HuH-7.5 (cell line): ENCODE results near the gene SET.

Experiments used
- DNase-seq: peaks from one replicate; pipeline ENCODE4 v3.0.0; 2011; ENCODE audit warnings: low spot score

The SET gene

DNA sequence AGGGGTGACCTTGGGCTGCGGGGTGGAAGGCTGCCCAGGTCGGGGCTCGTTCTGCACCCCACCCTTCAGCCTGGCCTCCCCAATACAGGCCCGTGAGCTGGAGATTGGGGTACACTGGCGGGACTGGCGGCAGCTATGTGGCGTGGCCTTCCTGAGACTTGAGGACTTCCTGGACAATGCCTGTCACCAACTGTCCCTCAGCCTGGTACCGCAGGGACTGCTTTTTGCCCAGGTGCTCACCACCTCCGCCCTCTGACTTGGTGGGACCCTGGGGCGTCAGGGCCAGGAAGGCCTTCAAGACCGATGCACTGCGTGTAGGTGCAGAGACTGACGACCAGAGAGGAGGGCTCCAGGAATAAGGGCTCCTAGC, 24.4 kb downstream of the SET start:
- no peak for DNase-seq

DNA sequence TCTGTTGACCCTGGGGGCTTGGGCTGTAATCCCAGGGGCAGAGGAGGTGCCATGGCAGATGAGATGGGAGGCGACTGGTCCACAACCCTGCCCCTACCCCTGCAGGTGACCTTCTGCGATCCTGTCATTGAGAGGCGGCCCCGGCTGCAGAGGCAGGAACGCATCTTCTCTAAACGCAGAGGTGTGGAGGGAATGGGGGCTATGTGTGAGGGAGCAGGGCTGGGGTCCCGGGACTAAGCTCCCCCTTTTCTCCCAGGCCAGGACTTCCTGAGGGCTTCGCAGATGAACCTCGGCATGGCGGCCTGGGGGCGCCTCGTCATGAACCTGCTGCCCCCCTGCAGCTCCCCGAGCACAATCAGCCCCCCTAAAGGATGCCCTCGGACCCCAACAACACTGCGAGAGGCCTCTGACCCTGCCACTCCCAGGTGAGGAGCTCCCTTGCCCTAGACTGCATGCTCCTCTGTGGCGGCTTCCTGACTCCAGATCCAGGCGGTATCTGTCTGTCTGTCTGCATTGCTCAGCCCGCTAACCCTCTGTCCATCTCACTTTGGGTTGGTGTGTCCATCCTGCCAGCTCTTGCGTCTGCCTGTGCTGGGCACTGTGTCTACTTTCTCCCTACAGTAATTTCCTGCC, 25.0 kb downstream of the SET start:
- no peak for DNase-seq

DNA sequence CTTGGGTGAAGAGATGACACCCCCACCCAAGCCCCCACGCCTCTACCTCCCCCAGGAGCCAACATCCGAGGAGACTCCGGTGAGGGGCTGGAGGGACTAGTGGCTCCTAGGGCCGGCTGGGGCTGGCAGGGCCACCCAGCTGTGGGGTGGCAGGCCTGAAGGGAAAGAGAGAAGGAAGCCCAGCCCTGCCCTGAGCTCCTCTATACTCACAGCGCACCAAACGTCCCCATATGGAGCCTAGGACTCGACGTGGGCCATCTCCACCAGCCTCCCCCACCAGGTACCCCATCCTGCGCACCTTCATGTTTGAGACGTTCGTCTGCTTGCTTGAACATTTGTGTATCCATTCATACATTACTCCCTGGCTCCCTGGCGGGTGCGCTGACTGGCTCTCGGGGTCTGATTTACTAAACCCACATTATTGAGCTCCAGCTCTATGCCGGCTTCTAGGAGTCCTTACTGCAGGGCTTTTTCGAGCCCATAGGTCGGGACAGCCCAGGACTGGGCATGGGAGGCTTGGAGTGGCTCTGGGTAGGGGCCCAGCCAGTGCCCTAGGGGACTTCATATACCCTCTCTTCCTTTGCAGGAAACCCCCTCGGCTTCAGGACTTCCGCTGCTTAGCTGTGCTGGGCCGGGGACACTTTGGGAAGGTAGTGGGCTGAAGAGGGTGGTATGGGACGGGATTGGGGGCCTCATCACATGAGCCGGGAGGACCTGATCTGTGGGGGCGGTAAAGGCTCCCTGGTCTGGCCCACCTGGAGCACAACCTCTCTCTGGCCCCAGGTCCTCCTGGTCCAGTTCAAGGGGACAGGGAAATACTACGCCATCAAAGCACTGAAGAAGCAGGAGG, 25.8 kb downstream of the SET start:
- DNase-seq = no peak

DNA sequence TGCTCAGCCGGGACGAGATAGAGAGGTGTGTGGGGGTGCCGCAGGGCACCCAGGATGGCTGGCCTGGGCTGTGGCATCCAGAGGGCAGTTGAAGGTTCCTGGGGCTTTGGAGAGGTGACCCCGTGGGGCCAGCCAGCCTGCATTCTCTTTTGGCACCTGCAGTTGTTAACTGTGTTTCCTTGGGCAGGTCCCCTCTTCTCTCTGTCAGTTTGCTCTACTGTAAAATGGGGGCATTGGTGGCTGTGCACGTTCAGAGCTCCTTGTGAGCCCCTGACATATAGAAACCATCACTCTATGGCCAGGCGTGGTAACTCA, 26.4 kb downstream of the SET start:
- DNase-seq = no peak

DNA sequence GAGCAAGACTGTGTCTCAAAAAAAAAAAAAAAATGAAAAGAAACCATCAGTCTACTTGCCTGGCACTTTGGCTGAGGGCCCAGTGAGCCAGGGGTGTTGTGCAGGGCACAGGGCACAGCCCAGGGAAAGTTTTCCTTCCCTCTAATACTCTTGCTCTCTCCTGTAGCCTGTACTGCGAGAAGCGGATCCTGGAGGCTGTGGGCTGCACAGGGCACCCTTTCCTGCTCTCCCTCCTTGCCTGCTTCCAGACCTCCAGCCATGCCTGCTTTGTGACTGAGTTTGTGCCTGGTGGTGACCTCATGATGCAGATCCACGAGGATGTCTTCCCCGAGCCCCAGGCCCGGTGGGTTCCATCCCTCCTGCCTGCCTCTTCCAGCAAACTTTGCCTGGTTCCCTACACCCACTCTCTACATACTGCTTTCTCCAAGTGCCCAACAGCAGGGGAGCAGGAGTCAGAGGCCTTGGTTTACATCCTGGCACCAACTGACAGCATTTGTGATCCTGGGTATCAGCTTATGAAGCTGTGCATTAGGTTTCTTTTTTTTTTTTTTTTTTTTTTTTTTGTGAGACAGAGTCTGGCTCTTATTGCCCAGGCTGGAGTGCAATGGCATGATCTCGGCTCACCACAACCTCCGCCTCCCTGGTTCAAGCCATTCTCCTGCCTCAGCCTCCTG, 27.7 kb downstream of the SET start:
- no peak for DNase-seq

DNA sequence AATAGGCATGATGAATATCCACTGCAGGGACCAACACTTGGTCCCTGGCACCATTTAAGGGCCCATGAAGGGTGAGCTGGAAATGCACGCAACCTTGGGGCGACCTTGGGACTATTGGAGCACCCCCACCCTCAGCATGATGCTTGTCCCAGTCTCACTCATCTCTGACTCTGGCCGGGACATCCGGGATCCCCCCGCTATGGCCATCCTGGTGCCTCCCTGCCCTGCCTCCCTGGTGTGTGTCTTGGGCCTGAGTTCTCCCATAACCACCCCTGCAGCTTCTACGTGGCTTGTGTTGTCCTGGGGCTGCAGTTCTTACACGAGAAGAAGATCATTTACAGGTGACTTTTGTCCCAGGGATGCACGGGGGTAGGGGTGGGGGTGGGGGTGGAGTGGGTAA, 29.0 kb downstream of the SET start:
- no peak for DNase-seq

DNA sequence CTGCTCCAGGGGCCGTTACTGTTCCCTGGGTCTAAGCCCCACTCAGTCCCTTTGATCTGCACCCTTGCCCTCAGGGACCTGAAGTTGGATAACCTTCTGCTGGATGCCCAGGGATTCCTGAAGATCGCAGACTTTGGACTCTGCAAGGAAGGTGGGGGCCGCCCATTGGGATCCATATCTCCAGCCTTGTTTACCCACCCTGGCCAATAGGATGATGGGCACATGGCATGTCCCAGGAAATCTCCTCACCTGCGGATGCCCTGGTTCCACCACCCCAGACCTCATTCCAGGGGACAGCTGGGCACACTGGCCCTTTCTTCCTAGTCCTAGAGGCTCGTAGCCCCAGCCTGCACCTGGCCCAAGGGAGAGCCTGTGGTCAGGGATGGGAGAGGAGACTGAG, 29.5 kb downstream of the SET start:
- DNase-seq = no peak

DNA sequence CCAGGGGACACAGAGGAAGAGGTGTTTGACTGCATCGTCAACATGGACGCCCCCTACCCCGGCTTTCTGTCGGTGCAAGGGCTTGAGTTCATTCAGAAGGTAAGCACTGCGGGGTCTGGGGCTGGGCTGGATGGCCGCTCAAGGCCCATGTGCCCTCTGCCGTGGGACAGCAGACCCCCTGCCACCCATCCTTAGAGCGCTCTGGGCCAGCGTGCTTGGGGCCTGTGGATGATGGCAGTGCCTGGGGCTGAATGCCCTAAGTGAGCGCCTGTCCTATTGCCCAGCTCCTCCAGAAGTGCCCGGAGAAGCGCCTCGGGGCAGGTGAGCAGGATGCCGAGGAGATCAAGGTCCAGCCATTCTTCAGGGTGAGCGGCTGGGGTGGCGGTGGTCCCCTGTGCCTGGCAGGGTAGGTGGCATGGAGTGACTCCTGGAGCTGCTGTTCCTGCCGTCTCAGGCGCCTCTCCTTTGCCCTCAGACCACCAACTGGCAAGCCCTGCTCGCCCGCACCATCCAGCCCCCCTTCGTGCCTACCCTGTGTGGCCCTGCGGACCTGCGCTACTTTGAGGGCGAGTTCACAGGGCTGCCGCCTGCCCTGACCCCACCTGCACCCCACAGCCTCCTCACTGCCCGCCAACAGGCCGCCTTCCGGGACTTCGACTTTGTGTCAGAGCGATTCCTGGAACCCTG, 31.0 kb downstream of the SET start:
- no peak for DNase-seq

DNA sequence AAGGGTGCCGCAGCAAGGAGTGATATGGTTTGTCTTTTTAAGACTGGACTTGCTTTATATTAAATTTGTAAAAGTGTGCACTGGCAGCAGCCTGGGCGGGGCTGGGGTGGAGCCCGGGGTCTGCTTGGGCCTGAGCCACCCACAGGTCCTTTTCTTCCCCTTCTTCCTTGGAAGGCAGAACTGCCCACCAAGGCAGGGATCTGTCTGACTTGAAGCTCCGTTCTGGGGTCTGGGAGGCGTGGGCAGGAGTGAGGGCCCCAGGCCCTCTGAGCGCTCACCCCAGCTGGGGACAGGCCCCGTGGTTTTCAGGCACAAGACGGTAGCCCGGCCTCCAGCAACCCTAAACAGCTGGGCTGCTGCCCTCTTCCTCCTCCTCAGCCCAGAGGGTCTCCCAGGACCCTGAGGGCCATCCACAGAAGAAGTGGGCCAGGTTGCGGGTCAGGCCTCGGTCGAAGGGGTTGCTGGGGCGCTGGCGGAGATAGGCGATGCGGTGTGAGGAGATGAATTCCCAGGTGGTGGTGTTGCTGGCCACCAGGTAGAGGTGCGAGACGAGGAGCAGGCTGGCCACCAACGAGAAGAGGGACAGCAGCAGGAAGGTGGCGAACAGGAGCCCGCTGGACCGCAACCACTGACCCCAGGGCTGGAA, 31.9 kb downstream of the SET start:
- no peak for DNase-seq

DNA sequence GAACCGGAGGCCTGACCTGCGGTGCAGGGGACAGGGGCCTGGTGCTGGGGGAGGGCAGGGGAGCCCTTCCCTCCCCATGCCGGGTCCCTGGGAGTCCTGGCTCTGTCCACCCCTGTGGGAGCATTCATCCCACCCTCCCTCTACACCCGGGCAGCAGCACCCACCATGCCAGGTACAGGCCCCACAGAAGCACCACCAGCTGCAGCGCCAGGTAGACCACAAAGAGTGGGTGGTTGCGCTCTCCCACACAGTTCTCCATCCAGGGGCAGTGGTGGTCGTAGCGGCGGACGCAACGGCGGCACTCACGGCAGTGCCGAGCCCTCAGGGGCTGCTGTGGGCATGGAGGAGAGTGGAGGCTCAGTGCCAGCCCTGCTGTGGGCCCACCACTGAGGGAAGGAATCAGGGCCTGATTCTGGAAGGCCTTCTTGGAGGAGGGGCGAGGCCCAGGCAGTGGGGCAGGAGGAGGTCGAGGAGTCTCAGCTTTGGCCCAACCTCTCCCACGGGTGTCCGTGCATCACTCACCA, 32.5 kb downstream of the SET start:
- no peak for DNase-seq

DNA sequence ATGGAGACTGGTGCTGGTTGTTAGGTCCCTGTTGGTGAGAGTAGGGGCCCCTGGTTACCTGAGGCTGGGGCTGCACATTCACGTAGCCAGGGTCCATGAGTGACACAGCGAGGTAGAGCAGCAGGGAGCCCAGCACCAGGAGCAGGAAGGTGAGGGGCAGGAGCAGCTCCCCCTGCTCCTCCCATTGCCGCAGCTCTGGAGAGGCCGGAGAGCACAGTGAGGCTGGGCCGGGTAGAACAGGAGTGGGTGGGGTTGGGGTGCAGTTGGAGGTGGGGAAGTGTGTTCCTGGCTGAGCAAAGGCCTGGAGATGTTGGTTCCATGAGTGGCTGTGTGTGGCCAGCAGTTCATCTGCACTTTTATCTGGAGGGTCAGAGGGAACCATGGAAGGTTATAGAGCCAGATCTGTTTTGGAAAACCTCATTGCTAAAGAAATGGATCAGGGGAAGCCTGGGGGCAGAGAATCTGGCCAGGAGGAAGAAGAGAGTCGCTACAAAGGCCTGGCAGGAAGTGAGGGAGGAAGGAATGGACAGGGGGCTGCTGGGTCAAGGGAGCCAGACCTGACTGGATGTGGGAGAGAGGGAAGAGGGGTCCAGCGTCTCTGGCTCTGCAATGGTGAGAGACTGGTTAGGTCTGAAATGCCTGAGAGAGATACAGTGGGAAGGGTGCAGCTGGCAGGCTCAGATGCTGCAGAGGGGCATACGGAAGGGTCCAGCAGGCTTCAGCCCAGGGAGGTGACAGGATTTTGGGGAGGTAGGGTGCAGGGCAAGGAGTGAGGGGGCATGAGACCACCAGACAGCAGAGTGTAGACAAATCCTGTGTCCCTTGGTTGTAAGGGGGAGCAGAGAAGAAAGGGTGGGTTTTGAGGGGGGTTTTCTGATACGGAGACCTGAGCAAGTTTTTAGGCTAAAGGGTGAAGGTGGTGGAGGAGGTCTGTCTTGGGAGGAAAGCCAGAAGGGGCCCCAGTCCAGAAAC, 33.6 kb downstream of the SET start:
- DNase-seq = no peak

DNA sequence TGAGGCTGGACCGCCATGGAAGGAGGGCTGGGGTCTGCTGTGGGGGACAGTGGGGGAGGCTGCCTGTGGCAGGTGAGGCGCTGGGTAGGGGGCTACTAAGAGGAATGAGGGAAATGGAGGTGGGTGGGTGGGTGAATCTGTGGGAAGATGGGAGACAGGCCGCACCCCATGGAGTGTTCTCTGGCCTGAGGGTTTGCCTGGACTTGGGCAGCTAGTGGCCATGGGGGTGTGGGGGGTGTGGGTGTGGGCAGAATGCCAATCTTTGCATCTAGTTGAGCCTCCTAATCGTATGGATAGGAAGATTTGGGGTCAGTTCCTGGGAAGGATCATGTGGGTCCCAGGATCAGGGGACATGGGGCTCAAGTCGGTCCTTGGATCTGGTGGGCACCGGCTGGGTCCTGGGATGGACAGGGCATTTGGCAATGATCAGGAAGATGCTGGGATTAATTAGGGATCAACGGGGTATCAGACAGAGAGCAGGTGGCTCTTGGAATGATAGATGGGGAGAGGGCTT, 34.4 kb downstream of the SET start:
- DNase-seq = peak; percentile 46

DNA sequence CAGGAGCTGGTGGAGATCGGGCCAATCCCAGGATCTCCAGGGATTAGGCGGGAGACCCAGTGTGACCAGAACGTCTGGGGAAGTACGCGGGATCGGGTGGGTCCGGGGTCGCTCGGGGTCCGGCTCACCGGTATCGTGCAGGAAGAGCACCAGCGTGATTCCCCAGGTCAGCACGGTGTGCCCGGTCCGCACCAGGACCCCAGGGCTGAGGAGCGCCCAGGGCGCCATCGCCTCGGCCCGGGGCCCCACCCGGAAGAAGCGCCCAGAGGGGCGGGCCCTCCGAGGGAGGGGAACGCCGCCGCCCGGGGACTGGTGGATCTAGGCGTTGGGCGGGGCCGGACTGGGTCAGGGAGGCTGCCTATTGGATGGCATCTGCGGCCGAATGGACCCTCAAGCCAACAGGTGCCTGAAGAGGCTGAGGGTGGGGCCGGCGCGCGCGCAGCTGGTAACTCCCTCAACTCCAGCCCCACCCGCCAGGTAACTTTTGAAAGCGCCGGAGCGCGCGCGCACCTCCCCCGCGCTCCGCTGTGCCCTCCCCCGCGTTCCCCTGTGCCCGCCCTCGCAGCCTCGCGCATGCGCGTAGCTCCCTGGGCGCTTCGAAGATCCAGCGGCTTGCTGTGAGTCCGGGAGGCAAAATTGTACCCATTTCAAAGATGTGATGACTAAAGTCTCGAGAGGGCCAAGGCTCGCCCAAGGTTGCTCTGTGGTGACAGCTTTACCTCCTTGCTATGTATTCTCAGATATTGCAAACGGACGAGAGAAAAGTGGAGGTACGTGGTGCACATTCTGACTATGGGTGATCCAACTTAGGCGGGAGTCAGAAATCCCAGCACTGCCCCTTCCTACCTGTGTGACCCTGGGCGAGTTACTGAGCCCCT, 35.1 kb downstream of the SET start, which contains the start of gene ZDHHC12:
ZDHHC12 (minus strand) TSS at position 262 of the 878 bp plus-strand sequence; CDS start at position 228, 34 bp downstream.
- peak; percentile 100 for DNase-seq

DNA sequence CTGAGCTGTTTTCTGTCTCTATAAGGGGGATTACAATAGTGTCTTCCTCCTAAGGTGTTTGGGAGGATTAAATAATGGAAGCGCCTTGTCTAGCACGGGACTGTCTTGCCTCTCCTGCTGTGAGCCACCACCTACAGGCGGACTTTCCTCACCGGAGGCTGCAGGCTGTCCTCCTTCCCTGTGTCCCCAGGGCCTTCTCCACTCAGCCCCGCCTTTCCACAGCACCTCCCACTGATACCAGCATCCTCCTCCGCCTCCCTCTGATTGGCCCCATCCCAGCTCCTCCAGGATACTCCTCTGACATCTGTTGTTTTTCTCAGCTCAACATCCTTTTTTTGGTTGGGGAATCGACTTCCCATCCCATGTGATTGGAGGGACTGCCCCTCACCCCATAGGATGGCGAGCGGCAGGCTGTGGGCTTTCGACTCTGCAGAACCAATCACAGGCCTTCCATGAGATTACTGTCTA, 35.8 kb downstream of the SET start:
- peak; percentile 84 for DNase-seq

DNA sequence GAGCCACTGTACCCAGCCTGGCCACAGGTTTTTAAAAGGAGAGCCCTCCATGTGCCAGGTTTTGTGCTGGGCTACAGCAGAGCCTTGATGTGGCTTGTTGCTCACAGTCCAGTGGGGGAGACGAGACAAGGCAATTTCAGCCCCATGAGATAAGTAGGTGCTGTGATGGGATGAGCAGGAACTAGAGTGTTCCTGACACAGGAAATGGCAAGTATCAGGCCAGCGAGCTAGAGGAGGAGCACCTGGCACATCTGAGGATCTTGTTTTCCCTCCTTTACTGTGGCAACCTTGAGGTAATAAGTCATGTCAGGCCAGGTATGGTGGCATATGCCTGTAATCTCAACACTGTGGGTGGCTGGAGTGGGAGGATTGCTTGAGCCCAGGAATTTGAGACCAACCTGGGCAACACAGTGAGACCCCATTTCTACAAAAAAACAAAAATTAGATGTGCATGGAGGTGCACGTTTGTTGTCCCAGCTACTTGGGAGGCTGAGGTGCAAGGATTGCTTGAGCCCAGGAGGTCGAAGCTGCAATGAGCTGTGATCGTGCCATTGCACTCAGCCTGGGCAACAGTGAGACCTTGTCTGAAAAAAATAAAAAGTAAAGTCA, 38.7 kb downstream of the SET start:
- DNase-seq = no peak

DNA sequence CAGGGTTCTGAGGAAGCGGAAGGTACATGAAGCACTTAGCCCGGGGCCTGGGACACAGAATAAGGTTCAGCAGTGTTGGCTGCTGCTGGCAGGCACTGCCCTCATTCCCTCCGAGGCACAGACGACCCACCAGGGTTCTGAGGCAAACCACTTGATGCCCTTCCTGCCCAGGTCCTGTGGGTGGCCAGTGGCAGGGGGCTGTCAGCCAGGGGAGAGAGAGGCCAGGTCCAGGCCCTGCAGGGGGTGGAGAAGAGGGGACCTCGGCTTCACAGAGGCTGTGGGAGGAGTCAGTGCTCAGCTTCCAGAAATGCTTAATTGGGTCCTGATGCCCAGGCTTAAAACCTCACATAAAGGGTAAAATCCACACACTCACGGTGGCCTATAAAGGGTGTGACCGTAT, 39.3 kb downstream of the SET start:
- no peak for DNase-seq

DNA sequence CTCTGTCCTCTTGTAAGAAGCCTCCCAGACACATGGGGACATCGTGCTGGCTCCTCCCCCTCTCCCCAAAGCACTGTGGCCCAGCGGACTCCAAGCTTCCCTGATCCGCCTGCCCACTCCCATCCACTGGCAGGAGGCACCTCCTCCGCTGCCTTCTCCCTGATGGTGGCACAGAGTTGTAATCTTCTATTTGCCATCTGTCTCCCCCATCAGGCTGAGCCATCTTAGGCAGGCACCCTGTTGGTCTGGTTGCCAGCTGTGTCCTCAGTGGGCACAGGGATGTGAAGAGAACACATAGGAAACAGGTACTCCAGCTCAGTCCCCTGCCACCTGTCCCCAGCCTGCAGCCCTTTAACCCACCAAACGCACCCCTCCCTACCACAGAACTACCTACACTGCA, 40.3 kb downstream of the SET start:
- no peak for DNase-seq

DNA sequence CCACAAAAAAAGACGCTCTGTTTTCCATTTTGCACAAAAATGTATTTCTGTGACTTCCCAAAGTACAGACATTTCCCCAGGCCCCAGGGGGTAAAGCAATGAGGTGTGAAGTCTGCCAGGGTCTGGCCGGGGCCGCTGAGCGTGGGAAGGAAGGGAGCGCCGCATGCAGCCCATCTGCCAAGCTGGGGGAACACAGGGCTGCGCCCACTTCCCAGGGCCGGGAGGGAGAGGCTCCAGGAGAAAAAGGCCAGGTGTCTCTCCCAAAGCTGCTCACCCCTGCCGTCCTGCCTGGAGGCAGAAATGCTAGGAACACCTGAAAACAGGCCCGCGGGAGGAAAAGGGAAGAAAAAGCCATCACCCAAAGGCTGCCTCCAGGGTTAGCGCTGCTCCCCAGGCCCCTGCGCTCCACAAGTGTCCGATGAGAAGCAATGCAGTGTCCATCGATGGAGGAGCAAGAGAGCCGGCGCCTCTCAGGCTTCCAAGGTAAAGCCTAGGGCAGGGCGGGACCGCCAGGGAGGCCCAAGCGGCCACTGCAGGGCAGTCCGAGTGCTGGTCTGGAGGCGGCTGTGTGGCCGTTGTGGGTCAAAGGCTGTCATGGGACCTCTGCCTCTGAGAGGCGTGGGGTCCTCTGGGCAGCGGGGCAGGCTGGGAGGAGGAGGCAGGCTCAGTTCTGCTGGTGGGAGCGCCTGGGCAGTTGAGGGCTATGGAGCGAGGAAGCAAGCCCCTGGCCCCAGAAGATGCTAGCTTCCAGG, 40.9 kb downstream of the SET start:
- no peak for DNase-seq
